C4-2B (cell line): ENCODE results near the gene RAD23B.

Source experiments
- ZFX ChIP-seq: fragments of 450-650 bp; IDR thresholded peaks from 2 replicates; pipeline ENCODE4 v1.6.1; 2017
- TF ChIP-seq, protein P1 (sequence below): fragments of 450-650 bp; conservative IDR thresholded peaks from 2 replicates; pipeline ENCODE4 v1.5.1; 2017; ENCODE audit warnings: mild to moderate bottlenecking

DNA sequence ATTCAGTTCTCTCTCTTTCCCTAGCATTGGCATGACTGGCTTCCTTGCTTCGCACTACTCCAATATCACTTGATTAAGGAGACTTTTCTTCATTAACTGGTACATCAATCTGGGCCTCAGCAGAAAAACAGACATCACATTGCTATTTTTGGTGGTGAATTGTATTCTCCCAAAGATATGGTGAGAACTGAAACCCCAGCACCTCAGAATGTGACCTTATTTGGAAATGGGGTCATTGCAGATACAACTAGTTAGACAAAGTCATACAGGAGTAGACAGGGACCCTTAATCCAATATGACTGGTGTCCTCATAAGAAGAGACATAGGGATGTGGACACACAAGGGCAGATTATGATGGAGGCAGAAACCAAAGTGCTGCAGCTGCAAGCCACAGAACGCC is 7.5 kb upstream of the RAD23B start:
- TF ChIP-seq, protein P1, sequence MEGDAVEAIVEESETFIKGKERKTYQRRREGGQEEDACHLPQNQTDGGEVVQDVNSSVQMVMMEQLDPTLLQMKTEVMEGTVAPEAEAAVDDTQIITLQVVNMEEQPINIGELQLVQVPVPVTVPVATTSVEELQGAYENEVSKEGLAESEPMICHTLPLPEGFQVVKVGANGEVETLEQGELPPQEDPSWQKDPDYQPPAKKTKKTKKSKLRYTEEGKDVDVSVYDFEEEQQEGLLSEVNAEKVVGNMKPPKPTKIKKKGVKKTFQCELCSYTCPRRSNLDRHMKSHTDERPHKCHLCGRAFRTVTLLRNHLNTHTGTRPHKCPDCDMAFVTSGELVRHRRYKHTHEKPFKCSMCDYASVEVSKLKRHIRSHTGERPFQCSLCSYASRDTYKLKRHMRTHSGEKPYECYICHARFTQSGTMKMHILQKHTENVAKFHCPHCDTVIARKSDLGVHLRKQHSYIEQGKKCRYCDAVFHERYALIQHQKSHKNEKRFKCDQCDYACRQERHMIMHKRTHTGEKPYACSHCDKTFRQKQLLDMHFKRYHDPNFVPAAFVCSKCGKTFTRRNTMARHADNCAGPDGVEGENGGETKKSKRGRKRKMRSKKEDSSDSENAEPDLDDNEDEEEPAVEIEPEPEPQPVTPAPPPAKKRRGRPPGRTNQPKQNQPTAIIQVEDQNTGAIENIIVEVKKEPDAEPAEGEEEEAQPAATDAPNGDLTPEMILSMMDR, result no peak
- TF ChIP-seq ZFX, result no peak
